ENCODE data around the gene BSND. TPM values are rescaled to one million over a fixed set of nuclear protein-coding genes. Genes with fewer than 3 reads are reported as not detected.

BSND gene
- total RNA-seq, 2 donors from 2014 or later, result 0.13 to 0.20 TPM

DNA sequence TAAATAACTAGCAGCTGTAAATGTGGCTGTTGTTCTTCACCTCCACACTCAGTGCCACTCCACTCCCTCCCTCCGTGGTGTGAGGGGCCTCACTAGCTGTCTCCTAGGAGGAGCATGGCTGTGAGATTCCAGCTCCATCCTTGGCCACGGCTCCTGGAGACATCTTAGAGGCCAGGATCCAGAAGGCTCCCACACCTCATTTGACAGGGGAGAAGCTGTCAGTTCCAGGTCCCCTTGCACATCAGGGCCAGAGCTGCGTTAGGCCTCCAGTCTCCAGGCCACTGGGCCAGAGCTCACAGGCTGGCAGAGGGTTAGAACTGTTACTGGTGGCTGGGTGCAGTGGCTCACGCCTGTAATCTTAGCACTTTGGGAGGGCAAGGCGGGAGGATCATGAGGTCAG, 55.7 kb downstream of the BSND start:
- H3K27ac Mint-ChIP-seq, result no peak overlapping the region
- Histone ChIP-seq H3K27me3 (ENCODE audit: control insufficient read depth, insufficient read depth, low read length, poor library complexity, severe bottlenecking) (no peaks in the 10 kb centered on the region), H3K9me3 (ENCODE audit: control insufficient read depth, low read length) (no peaks in the 10 kb centered on the region), H3K9ac (ENCODE audit: extremely low read depth, low read length, poor library complexity, severe bottlenecking) (no peak overlapping the region), H3K36me3 (ENCODE audit: control insufficient read depth, insufficient read depth, low read length) (peaks cover 3% of the 10 kb centered on the region), H3K4me3 (ENCODE audit: low read length) (no peak overlapping the region), H3K27ac (ENCODE audit: low read depth, low read length) (no peak overlapping the region), H3K4me1 (ENCODE audit: control insufficient read depth, insufficient read depth, low read length) (no peaks in the 10 kb centered on the region)
- no peaks in the 10 kb centered on the region for H3K9me3 Mint-ChIP-seq
- no peaks in the 10 kb centered on the region for H3K27me3 Mint-ChIP-seq (ENCODE audit: insufficient read depth)
- no peak for DNase-seq
- H3K4me1 Mint-ChIP-seq, result no peaks in the 10 kb centered on the region
- TF ChIP-seq, protein P1, sequence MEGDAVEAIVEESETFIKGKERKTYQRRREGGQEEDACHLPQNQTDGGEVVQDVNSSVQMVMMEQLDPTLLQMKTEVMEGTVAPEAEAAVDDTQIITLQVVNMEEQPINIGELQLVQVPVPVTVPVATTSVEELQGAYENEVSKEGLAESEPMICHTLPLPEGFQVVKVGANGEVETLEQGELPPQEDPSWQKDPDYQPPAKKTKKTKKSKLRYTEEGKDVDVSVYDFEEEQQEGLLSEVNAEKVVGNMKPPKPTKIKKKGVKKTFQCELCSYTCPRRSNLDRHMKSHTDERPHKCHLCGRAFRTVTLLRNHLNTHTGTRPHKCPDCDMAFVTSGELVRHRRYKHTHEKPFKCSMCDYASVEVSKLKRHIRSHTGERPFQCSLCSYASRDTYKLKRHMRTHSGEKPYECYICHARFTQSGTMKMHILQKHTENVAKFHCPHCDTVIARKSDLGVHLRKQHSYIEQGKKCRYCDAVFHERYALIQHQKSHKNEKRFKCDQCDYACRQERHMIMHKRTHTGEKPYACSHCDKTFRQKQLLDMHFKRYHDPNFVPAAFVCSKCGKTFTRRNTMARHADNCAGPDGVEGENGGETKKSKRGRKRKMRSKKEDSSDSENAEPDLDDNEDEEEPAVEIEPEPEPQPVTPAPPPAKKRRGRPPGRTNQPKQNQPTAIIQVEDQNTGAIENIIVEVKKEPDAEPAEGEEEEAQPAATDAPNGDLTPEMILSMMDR (conservative IDR thresholded peaks at IDR 0.05), result no peak
- H3K4me3 Mint-ChIP-seq, result no peak overlapping the region
- 94 to 96% methylated on average over 5 of the region's 5 CpGs for WGBS, 2 experiments (ENCODE audit: insufficient coverage in 1 of 2, insufficient read length in 1 of 2)
- H3K36me3 Mint-ChIP-seq (ENCODE audit: low read depth), result peaks cover 35% of the 10 kb centered on the region

DNA sequence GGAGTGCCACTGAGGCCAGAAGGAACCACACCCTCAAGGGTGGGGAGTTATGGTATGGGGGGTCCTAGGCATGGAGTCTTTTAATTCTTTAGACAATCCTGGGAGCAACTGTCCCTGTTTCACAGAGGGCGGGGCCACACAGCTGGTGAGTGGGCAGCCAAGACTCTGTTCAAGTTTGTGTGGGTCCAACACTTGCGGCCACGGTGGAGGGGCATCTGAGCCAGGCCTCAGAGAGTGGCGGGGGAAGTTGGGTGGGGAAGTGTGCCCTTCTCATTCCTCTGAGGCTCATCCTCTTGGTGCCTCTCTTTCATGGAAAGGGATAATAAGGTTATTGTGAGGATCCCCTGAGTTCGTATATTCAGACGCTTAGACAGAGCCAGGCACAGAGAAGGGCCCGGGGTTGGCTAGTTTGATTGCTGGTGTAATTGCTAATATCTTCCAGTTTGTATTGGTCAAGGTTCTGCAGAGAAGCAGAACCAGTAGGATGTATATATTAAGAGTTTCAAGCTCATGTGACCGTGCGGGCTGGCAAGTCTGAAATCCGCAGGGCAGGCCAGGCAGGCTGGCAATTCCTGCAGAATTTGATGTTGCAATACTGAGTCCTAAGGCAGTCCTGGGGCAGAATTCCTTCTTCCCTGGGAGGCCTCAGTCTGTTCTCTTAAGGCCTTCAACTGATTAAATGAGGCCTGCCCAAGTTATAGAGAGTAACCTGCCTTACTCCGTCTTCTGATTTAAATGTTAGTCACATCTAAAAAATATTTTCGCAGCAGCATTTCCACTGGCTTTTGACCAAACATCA, 56.5 kb downstream of the BSND start:
- Histone ChIP-seq H3K36me3 (ENCODE audit: control insufficient read depth, insufficient read depth, low read length) (peaks cover 3% of the 10 kb centered on the region), H3K9ac (ENCODE audit: extremely low read depth, low read length, poor library complexity, severe bottlenecking) (no peak overlapping the region), H3K27ac (ENCODE audit: low read depth, low read length) (no peak overlapping the region), H3K9me3 (ENCODE audit: control insufficient read depth, low read length) (no peaks in the 10 kb centered on the region), H3K4me1 (ENCODE audit: control insufficient read depth, insufficient read depth, low read length) (no peaks in the 10 kb centered on the region), H3K27me3 (ENCODE audit: control insufficient read depth, insufficient read depth, low read length, poor library complexity, severe bottlenecking) (no peaks in the 10 kb centered on the region), H3K4me3 (ENCODE audit: low read length) (no peak overlapping the region)
- peaks cover 44% of the 10 kb centered on the region for H3K36me3 Mint-ChIP-seq (ENCODE audit: low read depth)
- H3K27ac Mint-ChIP-seq, result no peak overlapping the region
- no peaks in the 10 kb centered on the region for H3K4me1 Mint-ChIP-seq
- no peak for DNase-seq
- H3K4me3 Mint-ChIP-seq, result no peak overlapping the region
- no peaks in the 10 kb centered on the region for H3K27me3 Mint-ChIP-seq (ENCODE audit: insufficient read depth)
- WGBS, 2 experiments (ENCODE audit: insufficient coverage in 1 of 2, insufficient read length in 1 of 2), result 90 to 91% methylated on average over 10 to 12 of the region's 12 CpGs
- H3K9me3 Mint-ChIP-seq, result no peaks in the 10 kb centered on the region
- TF ChIP-seq, protein P1 (conservative IDR thresholded peaks at IDR 0.05), result no peak

DNA sequence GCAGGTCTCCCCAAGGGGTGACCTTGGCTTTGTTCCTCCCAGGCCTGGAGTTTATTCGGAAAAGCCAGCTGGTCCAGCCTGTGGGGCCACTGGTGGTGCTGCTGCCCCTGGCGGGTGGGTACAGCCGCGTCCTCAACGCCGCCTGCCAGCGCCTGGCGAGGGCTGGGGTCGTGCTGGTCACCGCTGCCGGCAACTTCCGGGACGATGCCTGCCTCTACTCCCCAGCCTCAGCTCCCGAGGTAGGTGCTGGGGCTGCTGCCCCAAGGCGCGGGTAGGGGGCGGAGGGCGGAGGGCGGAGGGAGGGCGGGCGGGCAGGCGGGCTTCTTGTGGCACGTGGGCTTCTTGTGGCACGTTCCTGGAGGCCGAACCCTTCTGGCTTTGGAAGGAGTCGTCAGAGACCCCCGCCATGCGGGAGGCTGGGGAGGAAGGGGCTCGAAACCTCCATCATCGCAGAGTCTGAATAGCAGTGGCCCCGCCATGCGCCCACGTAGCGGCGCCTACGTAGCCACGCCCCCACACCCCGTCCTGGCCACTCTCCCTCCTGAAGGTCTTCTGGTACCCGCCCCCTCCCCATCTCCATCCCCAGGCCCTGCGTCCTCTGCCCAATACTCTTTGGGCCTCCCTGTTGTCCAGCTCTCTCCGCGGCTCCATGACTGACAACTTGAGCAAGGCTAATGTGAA, 57.4 kb downstream of the BSND start:
- TF ChIP-seq, protein P1 (conservative IDR thresholded peaks at IDR 0.05), result no peak
- H3K9ac ChIP-seq (ENCODE audit: extremely low read depth, low read length, poor library complexity, severe bottlenecking), result no peak overlapping the region
- H3K27ac ChIP-seq (ENCODE audit: low read depth, low read length), result no peak overlapping the region
- H3K36me3 Mint-ChIP-seq (ENCODE audit: low read depth), result peaks cover 49% of the 10 kb centered on the region
- H3K9me3 ChIP-seq (ENCODE audit: control insufficient read depth, low read length), result no peaks in the 10 kb centered on the region
- H3K36me3 ChIP-seq (ENCODE audit: control insufficient read depth, insufficient read depth, low read length), result peaks cover 3% of the 10 kb centered on the region
- H3K4me3 ChIP-seq (ENCODE audit: low read length), result no peak overlapping the region
- no peaks in the 10 kb centered on the region for H3K27me3 ChIP-seq (ENCODE audit: control insufficient read depth, insufficient read depth, low read length, poor library complexity, severe bottlenecking)
- no peak overlapping the region for H3K27ac Mint-ChIP-seq
- H3K4me3 Mint-ChIP-seq, result no peak overlapping the region
- DNase-seq, result no peak
- H3K4me1 Mint-ChIP-seq, result no peaks in the 10 kb centered on the region
- no peaks in the 10 kb centered on the region for H3K27me3 Mint-ChIP-seq (ENCODE audit: insufficient read depth)
- no peaks in the 10 kb centered on the region for H3K9me3 Mint-ChIP-seq
- H3K4me1 ChIP-seq (ENCODE audit: control insufficient read depth, insufficient read depth, low read length), result no peaks in the 10 kb centered on the region
- whole genome bisulfite sequencing, 2 experiments (ENCODE audit: insufficient coverage in 1 of 2, insufficient read length in 1 of 2), result 93 to 96% methylated on average over 13 to 42 of the region's 42 CpGs
